ENCODE data around the gene ENPEP.
"Not testable (repeated sequence)": the region's sequence is repeated elsewhere in the genome, so short reads cannot be mapped to it uniquely, and the experiment has no call there.

Gene ENPEP, protein sequence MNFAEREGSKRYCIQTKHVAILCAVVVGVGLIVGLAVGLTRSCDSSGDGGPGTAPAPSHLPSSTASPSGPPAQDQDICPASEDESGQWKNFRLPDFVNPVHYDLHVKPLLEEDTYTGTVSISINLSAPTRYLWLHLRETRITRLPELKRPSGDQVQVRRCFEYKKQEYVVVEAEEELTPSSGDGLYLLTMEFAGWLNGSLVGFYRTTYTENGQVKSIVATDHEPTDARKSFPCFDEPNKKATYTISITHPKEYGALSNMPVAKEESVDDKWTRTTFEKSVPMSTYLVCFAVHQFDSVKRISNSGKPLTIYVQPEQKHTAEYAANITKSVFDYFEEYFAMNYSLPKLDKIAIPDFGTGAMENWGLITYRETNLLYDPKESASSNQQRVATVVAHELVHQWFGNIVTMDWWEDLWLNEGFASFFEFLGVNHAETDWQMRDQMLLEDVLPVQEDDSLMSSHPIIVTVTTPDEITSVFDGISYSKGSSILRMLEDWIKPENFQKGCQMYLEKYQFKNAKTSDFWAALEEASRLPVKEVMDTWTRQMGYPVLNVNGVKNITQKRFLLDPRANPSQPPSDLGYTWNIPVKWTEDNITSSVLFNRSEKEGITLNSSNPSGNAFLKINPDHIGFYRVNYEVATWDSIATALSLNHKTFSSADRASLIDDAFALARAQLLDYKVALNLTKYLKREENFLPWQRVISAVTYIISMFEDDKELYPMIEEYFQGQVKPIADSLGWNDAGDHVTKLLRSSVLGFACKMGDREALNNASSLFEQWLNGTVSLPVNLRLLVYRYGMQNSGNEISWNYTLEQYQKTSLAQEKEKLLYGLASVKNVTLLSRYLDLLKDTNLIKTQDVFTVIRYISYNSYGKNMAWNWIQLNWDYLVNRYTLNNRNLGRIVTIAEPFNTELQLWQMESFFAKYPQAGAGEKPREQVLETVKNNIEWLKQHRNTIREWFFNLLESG

DNA sequence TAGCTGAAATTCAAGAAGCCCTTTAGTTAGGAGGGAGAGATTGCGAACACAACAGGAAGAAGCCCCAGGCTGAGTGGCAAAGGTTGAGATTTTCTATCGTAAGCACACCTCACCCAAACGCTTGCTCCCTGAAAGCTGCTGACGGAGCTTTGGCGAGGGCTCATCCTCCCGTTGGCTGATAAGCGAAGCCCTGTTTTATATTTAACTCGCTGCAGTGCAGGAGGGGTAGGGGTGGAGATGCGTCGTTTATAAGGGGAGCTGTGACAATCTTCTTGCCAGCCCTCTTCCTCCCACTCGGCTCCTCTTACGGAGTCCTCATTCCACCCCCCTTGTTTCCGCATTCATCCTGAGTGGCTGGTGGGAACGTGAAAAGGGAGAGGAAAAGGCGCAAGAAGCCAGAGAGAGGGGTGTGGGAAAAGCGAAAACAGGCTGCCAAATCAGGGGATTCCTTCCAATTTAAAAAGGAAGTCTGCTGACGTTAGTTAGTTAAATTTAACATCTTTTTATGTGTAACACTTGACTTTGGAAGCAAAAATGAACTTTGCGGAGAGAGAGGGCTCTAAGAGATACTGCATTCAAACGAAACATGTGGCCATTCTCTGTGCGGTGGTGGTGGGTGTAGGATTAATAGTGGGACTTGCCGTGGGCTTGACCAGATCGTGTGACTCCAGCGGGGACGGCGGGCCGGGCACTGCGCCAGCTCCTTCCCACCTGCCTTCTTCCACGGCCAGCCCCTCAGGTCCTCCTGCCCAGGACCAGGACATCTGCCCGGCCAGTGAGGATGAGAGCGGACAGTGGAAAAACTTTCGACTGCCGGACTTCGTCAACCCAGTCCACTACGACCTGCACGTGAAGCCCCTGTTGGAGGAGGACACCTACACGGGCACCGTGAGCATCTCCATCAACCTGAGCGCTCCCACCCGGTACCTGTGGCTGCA is at the start of gene ENPEP:
TSS of gene ENPEP (plus strand) at position 275 of the 938 bp plus-strand sequence. CDS start at position 535, 260 bp downstream.
- DNase-seq, result no peak

DNA sequence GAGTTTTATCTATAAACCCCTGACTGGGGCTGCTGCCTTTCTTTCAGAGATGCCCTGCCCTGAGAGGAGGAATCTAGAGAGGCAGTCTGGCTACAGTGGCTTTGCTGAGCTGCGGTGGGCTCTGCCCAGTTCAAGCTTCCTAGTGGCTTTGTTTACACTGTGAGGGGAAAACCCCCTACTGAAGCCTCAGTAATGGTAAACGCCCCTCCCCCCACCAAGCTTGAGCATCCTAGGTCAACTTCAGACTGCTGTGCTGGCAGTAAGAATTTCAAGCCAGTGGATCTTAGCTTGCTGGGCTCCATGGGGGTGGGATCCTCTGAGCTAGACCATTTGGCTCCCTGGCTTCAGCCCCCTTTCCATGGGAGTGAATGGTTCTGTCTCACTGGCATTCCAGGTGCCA is 44.1 kb upstream of the ENPEP start:
- DNase-seq, result not testable (repeated sequence)

DNA sequence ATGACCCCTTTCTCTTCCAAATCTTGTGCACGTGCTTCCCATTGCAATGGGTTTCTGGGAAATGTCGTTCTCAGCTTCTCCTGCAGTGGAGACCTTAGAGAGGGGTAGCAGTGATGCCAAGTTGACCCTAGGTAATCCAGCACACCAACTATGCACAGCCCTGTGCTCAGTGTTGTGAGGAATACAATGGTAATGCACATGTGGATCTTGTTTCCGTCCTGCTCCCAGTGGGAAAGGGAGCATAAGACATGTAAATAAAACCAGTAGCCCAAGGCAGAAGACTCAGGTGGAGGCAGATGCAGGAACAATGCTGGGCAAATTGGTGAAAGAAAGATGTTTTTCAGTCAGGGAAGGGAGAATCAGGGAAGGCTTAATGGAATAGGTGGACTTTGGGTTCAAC is 38.7 kb upstream of the ENPEP start:
- not testable (repeated sequence) for DNase-seq

DNA sequence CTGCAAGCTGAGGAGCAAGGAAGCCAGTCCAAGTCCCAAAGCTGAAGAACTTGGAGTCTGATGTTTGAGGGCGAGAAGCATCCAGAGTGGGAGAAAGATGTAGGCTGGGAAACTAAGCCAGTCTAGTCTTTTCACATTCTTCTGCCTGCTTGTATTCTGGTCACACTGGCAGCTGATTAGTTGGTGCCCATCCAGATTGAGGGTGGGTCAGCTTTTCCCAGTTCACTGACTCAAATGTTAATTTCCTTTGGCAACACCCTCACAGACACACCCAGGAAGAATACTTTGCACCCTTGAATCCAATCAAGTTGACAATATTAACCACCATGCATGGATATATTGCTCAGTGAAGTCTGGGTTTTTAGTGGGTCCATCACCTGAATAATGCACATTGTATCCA is 36.7 kb upstream of the ENPEP start:
- not testable (repeated sequence) for DNase-seq

DNA sequence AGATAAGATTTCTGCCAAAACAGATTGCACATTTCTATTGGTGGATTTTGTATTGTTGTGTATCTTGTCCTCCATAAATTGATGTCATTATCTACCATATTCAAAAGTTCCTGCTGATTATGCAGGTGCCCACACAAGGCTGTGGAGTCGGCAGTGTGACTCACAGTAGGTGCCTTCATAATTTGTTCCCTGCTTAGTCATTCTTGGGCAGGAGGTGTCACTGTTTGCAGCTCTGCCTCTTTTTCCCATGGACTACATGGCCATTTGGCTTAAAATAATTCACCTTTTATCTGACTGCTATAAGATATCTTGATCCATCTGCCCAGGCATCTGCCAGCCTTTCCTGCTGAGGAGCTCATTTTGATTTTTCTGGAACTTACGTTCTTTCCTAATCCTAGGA is 33.6 kb upstream of the ENPEP start:
- DNase-seq, result no peak

DNA sequence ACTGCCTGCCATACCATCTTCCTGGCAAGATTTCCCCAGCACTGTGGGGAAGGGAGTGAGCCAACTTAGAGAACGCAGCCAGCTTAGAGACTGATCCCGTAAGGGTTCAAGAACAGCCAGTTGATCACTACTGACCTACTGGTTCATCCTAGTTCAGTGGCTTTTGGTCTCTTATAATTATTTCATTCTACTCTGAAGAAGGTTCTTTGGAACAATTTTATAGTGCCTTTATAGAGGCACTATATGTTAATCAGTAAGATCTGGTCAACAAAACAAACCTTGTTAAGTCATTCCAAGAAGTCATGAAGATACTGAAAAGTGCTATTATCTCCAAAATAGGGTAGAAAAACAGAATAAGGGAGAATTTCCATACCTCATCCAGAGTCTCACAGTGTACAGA is 33.2 kb upstream of the ENPEP start:
- no peak for DNase-seq

DNA sequence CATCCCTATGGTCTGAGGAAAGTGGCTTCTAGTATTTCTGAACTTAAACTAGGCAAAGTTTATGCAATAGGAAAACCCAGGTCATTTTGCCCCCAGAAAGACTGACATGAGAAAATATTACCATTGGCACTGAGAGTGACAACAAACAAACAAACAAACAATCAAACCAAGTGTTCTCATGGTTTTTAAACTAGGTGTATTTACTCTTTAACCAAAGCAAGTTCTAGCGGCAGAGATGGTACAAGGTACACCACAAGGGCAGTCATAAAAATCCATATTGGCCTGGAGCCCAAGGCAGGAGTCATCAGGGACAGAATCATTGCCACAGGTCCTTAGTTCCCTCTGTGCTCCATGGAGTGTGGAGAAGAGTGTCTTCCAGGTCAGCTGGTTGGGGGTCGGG is 26.0 kb upstream of the ENPEP start:
- no peak for DNase-seq

DNA sequence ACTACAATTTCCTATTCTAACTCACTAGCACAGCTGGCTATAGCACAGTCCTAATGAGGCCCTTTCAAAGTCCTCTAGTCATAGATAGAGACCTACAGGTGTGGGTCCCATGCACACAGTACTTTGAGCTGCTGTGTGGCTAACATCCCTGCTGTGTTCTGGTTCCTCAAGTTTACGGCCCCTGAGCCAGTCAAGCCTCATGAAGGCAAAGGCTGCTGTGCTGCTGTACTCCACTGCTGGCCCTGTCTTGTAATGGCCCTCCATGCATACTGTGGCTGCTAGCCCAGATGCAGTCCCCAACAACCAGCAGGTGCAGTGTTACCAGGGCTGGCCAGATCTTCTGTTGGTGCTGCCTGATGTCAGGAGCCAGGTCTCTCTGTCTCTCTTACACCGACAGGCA is 23.4 kb upstream of the ENPEP start:
- no peak for DNase-seq

DNA sequence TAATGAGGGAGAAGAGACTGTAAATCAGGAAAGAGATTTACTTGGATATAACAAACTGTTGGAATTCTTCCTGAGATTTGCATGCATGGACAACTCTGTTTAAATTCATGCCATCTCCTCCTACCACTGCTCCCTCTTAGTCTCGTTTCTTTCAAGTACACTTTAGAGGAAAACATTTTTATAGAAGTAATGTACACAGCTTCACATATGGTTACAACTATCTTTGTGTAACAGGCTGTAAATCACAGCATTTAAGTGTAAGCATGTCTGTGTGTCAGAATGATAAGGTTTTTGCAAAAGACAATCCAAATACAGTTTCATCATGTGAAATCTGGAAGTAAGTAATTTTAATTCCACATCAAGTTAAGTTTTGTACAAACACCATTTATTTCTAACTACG is 21.5 kb upstream of the ENPEP start:
- no peak for DNase-seq

DNA sequence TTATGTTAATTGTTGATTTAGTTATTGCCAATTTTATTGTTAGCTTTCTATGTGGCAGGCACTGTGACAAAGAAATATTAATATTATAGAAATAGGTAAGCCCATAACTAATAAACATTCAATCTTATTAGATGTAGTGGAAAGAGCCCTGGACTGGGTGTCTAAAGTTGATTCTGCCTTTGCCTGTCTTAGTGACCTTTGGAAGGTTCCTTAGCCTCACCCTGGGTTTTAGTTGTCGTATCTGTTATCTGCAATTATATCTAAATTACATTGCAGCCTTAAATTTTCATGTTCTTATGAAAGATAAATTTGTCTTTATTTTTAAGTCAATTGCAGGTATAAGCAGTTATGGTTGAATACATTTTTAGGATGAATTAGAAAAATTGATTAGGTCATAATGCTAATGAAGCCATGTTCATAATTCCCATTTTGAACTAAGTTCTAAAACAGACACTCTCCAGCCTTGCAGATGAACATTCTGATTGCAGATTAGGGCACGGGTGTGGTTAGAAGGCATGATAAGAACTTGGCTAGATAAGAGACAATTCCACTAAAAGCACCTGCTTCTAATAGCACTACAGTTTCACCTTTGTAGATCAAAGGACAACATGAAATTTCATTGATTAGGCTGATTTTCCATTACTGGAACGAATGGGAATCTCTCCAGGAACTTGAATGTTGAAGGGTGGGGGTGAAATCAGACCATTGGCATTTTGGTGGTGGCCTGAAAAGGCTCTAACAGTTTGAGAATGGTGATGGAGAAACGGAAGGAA is 17.3 kb upstream of the ENPEP start:
- no peak for DNase-seq

DNA sequence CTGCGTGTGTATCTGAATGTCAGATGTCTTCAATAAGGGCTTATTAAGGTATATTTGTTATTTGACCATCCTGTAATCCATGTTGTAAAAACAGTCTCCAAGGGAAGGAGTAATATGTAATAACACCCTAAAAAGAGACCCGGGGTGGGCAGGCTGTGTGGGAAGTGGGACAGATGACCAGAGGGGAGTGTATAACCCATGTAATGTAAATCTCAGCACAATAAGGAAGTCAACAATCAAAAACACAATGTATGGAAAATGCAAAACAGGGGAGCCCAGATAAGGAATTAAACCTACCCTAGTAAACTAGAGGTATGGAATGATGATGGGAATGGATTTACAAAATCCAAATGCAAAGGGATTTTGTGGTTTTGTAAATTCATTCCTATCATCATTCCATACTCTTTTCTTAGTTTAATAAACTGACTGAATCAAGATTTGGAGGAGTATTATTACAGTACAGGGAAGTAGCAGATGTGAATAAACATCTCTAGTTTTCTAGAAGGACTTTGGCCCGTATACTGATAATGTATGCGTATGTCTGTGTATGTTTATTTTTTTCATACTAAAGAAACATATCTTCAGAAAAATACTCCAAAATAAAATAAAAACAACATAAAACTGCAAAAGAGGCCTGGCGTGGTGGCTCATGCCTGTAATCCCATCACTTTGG is 15.7 kb upstream of the ENPEP start:
- DNase-seq, result no peak

DNA sequence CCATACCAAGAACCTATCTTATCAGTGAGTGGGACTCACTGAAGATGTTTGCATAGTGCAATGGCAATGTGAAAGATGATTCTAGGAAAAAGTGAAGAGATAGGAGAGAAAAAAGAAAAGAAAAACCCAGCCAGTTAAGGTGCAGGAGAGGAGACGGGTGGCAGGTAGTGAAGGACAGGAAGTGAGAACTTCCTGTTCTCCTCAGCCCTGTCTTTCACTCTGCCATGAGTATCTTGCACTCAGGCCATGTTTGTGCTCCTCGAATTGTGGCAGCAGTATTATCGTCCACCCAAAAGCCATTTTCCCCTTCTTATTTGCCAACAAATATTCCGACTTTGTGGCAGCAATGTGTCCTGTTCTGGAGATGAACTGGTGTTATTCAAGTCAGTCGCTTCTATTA is 8.6 kb upstream of the ENPEP start:
- DNase-seq, result no peak

DNA sequence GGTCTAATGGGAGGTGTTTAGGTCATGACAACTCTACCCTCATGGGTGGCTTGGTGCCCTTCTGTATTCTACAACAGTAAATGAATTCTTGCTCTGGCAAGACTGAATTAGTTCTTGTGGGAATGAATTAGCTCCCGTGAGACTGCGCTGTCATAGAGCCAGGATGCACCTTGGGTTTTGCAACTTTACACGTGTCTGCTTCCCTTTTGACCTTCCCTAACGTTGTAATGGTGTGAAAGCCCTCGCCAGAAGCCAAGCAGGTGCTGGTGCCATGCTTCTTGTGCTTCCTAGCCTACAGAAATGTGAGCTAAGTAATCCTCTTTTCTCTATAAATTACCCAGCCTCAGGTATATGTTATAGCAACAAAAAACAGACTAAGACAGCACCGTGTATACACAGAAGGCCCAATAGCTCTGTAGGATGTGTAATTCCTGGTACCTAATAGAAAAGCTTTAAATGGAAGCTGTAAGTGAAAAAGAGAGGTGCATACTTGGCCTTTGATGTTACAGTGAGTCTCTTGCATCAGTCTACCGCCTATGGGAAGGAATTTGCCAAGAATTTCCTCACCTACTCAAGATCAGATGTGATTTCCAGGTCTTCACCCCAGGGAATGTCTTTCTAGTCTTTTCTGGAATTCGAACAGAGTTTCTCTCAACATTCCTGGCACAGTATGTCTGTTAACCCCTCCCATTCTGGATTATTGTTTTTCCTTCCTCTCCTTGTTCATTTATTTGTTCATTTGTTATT is 3.2 kb upstream of the ENPEP start:
- DNase-seq, result no peak

DNA sequence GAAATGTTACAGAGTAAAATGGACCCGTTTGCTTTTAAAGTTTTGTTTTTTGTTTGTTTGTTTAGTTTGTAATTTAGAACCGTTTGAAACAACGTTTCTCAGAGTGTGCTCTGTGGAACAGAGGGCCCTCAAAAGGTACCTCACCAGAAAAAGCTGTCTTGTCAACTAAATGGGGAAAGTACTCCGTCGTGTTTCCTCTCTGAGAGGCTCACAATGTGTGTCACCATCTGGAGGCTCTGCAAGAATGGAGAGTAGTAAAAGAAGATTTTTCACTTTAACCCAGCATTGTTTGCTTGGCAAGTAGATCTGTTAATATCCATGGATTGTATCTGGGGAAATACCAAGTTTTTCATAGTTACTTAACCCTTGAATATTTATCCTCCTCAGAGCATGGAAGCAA is 1.5 kb upstream of the ENPEP start:
- DNase-seq, result no peak

DNA sequence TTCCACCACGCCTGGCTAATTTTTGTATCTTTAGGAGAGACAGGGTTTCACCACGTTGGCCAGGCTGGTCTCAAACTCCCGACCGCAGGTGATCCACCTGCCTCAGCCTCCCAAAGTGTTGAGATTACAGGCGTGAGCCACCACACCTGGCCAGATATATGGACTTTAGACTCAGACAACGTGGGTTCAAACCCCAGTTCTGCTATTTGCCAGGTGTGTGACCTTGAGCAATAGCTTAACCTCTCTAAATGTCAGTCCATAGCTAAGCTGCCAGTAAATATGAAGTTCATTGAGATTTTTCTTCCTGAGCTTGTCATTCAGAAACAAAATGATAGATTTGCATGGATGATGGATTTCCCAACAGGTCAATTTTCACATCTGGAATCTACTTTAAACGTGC is 875 bp upstream of the ENPEP start:
- DNase-seq, result not testable (repeated sequence)

DNA sequence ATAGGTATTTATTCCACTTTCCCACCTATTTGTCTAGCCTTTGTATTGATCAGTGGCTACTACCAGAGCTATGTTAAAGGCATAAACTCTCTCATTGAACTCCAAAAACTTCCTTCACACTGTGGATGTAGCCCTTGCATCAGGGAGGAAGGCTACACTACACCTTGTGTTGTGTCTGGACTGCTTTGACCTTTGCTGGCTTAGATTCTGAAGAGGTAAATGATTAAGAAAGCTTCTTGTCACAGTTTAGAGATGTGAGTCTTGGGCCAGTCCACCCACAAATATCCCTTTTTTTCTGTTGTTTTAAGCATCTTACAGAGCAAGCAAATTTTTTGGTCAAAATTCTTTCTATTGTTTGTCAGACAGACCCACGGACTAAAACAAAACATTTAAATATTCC is 1.9 kb downstream of the ENPEP start:
- no peak for DNase-seq

DNA sequence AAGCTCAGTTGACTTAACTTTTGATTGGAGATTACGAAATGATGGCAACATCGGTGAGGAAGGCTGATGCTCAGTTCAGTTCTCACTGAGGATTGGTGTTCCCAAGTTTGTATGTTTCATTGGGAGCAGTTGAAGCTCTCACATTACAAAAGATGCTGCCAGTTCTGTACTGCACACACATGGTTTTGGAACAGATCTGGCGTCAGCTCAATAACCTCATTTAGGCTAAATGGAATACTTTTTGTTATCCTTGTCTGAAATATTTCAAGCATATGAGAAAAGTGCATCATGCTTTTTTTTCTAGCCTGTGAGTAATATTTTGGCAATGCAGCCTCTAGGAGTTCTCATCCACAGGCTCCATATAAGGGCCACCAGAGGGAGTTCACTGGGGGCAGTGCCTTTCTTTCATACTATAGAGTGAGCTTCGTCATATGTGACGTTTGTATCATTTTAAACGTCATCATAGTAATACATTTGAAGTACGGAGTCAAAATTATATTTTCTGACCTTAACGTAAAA is 4.1 kb downstream of the ENPEP start:
- DNase-seq, result no peak

DNA sequence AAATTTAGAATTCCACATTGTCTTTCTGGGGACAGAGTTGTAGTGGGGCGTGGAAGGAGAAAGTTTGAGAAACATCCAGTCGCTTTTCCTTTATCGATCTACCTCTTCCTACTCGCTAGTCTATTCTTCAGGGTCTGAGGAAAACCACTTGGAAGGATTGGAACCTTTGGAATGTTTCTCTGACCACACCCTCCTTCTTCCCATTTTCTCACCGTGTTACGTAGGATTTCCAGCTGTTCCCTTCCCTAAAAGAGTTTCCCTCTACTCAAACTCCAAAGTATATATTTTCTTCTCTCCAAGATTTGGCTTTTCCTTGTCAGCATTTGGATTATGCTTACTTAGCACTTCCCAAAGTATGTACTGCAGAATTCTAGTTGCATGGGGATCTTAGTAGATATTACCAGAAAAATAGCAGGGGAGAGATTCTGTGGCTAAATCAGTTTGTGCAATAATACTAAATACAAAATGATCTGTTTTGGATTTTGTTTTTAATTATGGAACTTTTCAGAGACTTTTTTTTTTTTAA is 4.9 kb downstream of the ENPEP start:
- DNase-seq, result no peak

DNA sequence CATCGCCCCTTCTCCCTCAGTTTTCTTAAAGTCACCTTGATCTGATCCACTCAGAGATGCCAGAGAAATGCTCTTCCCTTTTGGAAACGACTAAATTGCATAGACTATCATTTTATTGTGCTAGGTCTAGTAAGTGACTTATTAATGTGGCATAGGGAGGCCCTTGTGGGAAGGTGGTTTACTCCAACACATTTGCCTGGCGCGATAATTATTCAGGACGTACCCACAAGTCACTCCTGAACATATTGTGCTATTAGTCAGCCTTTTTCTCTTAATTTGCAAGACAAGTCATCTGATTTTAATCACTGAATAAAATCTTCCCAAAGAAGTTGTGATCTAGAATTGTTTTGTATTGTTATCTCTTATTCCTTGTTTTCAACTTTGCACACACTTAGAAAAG is 7.6 kb downstream of the ENPEP start:
- DNase-seq, result no peak

DNA sequence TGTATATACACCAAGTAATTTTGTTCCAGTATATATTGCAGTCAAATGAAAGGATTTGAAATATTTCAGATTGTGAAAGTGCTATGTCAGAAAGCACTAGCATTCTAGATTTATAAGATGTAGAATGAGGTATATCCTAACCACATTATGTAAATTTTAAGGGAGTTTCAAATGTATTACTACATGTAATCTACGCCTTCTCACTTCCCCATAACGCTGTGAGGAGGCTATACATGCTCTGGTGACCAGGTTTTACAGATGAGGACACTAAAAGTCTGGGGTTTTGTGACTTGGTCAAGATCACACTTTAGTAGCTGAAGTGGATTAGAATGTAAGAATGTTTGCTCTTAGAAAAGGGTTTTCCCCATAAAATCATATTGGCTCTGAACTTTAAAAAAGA is 8.1 kb downstream of the ENPEP start:
- no peak for DNase-seq
